Measurements from ENCODE around the gene MGAT5. TPM values are rescaled to one million over a fixed set of nuclear protein-coding genes. Genes with fewer than 3 reads are reported as not detected.

Gene MGAT5
- total RNA-seq, 1 experiment from 2014 or later = 22.1 TPM

- Mint-ChIP-seq H3K27me3 (ENCODE audit: insufficient read depth, unreplicated experiment) (no peaks in the 10 kb centered on the region), H3K4me1 (ENCODE audit: low read depth, unreplicated experiment) (no peaks in the 10 kb centered on the region), H3K4me3 (ENCODE audit: unreplicated experiment) (no peak overlapping the region), H3K36me3 (ENCODE audit: insufficient read depth, unreplicated experiment) (peaks cover 14% of the 10 kb centered on the region), H3K9me3 (ENCODE audit: unreplicated experiment) (no peaks in the 10 kb centered on the region), H3K27ac (ENCODE audit: unreplicated experiment) (no peak overlapping the region)
- Histone ChIP-seq H3K4me1 (no peaks in the 10 kb centered on the region), H3K4me3 (ENCODE audit: low read depth, low read length) (no peak overlapping the region), H3K36me3 (ENCODE audit: control insufficient read depth, insufficient read depth, low read length) (no peaks in the 10 kb centered on the region), H3K9me3 (no peaks in the 10 kb centered on the region), H3K27me3 (replicated peaks; ENCODE audit: control insufficient read depth, insufficient read depth, low read length) (no peaks in the 10 kb centered on the region)
- no TSS peak for BruUV-seq (replicated peaks)
- DNase-seq = no peak
- intact Hi-C loops (cut with micrococcal nuclease; ENCODE audit: unreplicated experiment) = no loop called here
- TF ChIP-seq CTCF (IDR thresholded peaks at IDR 0.05; ENCODE audit: insufficient read depth in 1 of 2, low read depth in 1 of 2, low read length in 1 of 2, severe bottlenecking in 1 of 2, unreplicated experiment in 1 of 2) = no peak
- ChIA-PET POLR2A (no interaction called here), CTCF (no interaction called here)
Observed at GRCh38 chr2:134254824-134255223, 952 bp downstream of the MGAT5 start.

- Histone ChIP-seq H3K9me3 (no peaks in the 10 kb centered on the region), H3K36me3 (ENCODE audit: control insufficient read depth, insufficient read depth, low read length) (no peaks in the 10 kb centered on the region), H3K4me3 (ENCODE audit: low read depth, low read length) (no peak overlapping the region), H3K4me1 (no peaks in the 10 kb centered on the region), H3K27me3 (replicated peaks; ENCODE audit: control insufficient read depth, insufficient read depth, low read length) (no peaks in the 10 kb centered on the region)
- Mint-ChIP-seq H3K27ac (ENCODE audit: unreplicated experiment) (no peak overlapping the region), H3K27me3 (ENCODE audit: insufficient read depth, unreplicated experiment) (no peaks in the 10 kb centered on the region), H3K4me3 (ENCODE audit: unreplicated experiment) (no peak overlapping the region), H3K9me3 (ENCODE audit: unreplicated experiment) (no peaks in the 10 kb centered on the region), H3K4me1 (ENCODE audit: low read depth, unreplicated experiment) (no peaks in the 10 kb centered on the region), H3K36me3 (ENCODE audit: insufficient read depth, unreplicated experiment) (peaks cover 9% of the 10 kb centered on the region)
- TF ChIP-seq CTCF (IDR thresholded peaks at IDR 0.05; ENCODE audit: insufficient read depth in 1 of 2, low read depth in 1 of 2, low read length in 1 of 2, severe bottlenecking in 1 of 2, unreplicated experiment in 1 of 2) = no peak
- ChIA-PET POLR2A (no interaction called here), CTCF (no interaction called here)
- BruUV-seq (replicated peaks) = no TSS peak
- intact Hi-C loops (cut with micrococcal nuclease; ENCODE audit: unreplicated experiment) = no loop called here
- no peak for DNase-seq
Observed at GRCh38 chr2:134256956-134257355, 3.1 kb downstream of the MGAT5 start.

GRCh38 chr2:134257509-134257908, 3.6 kb downstream of the MGAT5 start:
- no peak for DNase-seq
- Mint-ChIP-seq H3K27ac (ENCODE audit: unreplicated experiment) (no peak overlapping the region), H3K4me1 (ENCODE audit: low read depth, unreplicated experiment) (no peaks in the 10 kb centered on the region), H3K9me3 (ENCODE audit: unreplicated experiment) (no peaks in the 10 kb centered on the region), H3K4me3 (ENCODE audit: unreplicated experiment) (no peak overlapping the region), H3K27me3 (ENCODE audit: insufficient read depth, unreplicated experiment) (no peaks in the 10 kb centered on the region), H3K36me3 (ENCODE audit: insufficient read depth, unreplicated experiment) (peaks cover 6% of the 10 kb centered on the region)
- Histone ChIP-seq H3K4me3 (ENCODE audit: low read depth, low read length) (no peak overlapping the region), H3K36me3 (ENCODE audit: control insufficient read depth, insufficient read depth, low read length) (no peaks in the 10 kb centered on the region), H3K4me1 (no peaks in the 10 kb centered on the region), H3K27me3 (replicated peaks; ENCODE audit: control insufficient read depth, insufficient read depth, low read length) (no peaks in the 10 kb centered on the region), H3K9me3 (no peaks in the 10 kb centered on the region)
- no TSS peak for BruUV-seq (replicated peaks)
- ChIA-PET POLR2A (no interaction called here), CTCF (no interaction called here)
- intact Hi-C loops (cut with micrococcal nuclease; ENCODE audit: unreplicated experiment) = no loop called here
- TF ChIP-seq CTCF (IDR thresholded peaks at IDR 0.05; ENCODE audit: insufficient read depth in 1 of 2, low read depth in 1 of 2, low read length in 1 of 2, severe bottlenecking in 1 of 2, unreplicated experiment in 1 of 2) = no peak

All from Caco-2 (cell line).